Ishikawa (cell line): Measurements from ENCODE around the gene ZNF345.

Experiments
- EGR1 ChIP-seq: IDR thresholded peaks from 2 replicates; pipeline ENCODE4 v1.6.1; 2012
- TF ChIP-seq, protein P1 (sequence below): IDR thresholded peaks from 2 replicates; pipeline ENCODE4 v1.6.1; 2012; ENCODE audit warnings: low read depth, mild to moderate bottlenecking

DNA sequence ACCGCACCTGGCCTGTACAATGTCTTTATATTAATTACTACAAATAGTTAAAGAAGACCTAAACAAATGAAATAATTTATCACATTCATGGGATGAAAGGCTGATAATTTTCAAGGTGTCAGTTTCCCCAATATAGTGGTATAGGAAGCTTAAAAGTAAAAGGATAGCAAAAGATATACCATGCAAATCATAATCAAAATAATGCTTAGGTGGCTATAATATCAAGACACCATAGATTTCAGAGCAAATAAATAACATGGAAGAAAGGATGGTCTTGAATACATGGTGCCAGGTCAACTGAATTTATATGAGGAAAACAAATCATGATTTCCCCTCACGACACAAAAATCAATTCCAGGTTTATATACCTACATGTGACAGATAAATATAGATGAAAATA is 17.2 kb upstream of the ZNF345 start:
- TF ChIP-seq EGR1 = no peak
- TF ChIP-seq, protein P1, sequence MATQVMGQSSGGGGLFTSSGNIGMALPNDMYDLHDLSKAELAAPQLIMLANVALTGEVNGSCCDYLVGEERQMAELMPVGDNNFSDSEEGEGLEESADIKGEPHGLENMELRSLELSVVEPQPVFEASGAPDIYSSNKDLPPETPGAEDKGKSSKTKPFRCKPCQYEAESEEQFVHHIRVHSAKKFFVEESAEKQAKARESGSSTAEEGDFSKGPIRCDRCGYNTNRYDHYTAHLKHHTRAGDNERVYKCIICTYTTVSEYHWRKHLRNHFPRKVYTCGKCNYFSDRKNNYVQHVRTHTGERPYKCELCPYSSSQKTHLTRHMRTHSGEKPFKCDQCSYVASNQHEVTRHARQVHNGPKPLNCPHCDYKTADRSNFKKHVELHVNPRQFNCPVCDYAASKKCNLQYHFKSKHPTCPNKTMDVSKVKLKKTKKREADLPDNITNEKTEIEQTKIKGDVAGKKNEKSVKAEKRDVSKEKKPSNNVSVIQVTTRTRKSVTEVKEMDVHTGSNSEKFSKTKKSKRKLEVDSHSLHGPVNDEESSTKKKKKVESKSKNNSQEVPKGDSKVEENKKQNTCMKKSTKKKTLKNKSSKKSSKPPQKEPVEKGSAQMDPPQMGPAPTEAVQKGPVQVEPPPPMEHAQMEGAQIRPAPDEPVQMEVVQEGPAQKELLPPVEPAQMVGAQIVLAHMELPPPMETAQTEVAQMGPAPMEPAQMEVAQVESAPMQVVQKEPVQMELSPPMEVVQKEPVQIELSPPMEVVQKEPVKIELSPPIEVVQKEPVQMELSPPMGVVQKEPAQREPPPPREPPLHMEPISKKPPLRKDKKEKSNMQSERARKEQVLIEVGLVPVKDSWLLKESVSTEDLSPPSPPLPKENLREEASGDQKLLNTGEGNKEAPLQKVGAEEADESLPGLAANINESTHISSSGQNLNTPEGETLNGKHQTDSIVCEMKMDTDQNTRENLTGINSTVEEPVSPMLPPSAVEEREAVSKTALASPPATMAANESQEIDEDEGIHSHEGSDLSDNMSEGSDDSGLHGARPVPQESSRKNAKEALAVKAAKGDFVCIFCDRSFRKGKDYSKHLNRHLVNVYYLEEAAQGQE = no peak
